Measurements from ENCODE around the gene NAXE.
"Not testable (repeated sequence)": the region's sequence is repeated elsewhere in the genome, so short reads cannot be mapped to it uniquely, and the experiment has no call there.

The NAXE gene

DNA sequence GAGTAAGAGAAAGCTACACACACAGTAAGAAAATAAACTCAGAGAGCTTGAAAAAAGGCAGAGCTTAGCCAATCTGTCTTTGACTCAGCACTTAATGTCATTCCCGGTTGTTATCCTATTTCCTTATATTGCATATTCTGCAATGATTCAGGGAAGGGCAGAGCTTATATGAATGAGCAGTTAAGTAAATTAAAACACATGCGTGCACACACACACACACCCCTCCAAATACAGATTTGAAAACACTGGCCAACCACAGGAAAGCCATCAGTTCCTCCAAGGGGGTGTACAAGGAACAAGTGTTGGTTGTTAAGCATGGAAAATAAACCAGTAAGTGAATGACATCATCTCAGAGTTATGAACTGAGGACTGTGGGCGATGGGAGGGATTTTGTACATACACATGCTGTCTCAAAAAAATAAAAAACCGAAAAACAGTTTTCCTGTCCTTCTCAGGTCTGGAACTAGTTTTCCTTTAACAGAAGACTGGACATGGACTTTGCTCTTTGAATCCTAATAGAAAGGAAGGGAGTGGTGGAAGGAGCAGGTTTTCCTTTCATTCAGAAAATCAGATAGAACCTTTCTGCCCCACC lies 20.2 kb upstream of the NAXE start:
- DNase-seq (ENCODE audit: low spot score): no peak

DNA sequence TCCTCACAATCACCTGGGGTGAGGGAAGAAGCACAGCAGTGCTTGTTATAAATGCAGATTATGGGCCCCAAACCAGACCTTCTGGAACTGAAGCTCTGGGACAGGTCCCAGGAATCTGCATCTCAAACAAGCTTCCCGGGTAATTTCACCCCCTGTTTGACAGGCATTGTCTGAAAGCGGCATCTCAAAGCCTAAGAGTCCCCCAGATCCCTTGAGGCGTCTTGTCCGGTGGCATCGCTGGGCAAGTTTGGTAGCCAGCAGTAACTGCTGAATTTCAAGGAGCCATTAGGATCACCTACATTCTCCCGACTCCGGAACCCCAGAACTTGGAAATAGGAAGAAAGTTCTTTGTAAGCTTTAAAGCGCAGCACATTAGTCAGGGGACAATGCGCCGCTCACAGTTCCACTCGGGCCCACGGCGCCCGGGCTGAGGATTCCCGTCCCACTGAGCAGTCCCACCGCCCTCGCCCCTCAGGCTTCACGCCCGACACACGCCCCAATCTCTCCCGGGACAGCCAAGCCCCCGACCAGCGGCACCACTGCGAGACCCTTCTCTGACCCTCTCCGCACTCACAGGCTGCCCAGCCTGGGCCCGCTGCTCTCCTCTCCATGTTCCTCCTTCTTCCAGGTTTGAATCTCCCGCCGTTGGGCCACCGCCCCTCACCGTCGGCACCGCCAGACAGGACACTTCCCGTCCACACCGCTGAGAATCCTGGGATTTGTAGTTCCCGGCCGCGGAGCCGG lies 19.5 kb upstream of the NAXE start, which contains the start of gene IQGAP3:
Gene IQGAP3 (minus strand): TSS at position 647 of the 744 bp plus-strand sequence. CDS start 36 bp downstream, at position 611.
- peak; percentile 75 for DNase-seq (ENCODE audit: low spot score)

DNA sequence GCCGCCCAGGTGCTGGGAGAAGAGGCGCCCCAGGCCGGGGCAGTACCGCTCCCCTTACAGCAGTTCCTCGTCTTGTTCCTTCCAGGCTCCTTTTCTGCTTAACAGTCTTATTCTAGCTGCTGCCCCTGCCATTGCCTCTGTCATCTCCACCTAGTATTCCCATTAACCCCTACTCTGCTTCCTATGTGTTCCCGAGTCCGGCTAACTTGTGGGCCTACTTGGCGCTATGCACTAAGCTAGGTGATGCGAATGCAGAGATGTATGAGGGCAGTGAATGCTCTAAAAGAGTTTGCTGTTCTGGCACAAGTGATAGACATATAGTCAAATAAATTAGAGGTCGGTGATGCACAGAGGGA lies 18.9 kb upstream of the NAXE start:
- DNase-seq (ENCODE audit: low spot score): no peak

DNA sequence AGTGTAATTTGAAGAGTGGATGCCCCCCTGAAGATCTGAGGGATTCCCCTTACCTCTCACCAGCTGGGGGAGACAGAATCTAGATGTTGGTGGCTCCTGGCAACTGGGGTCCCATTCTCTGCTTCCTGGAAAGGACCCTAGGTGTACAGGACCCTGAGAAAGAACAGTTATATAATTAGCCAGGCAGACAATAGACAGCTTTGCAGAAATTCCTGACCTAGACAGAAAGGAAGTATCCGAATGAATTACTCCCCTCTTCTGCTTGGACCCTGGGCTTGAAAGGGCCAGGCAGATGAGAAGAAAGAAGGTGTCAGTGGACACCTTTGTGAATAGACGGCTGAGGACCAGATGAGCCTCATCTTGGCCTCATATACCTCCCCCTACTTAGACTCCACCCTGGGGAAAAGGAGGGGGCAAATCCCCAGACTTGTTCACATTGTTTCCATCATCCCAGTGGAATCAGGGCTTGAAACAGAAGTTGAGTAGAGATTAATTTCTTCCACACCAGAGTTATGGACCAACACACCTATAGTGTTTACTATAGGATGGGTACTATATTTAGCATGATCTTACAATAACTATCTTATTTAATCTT lies 17.4 kb upstream of the NAXE start:
- DNase-seq (ENCODE audit: low spot score): no peak

DNA sequence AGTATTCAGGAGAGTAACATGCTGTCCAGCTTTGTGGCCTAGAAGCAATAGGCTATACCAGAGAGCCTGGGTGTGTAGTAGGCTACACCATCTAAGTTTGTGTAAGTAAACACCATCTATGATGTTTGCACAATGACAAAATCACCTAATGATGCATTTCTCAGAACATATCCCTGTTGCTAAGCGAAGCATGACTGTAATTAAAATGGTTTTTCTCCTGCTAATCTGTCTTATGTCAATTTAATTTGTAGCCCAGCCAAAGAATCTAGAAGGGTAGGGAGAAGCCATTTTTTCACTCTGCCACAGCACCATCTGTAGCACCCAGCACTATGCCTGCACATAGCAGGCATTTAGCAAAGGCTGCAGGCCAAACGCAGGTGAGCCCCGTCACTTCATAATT lies 14.0 kb upstream of the NAXE start:
- DNase-seq (ENCODE audit: low spot score): no peak

DNA sequence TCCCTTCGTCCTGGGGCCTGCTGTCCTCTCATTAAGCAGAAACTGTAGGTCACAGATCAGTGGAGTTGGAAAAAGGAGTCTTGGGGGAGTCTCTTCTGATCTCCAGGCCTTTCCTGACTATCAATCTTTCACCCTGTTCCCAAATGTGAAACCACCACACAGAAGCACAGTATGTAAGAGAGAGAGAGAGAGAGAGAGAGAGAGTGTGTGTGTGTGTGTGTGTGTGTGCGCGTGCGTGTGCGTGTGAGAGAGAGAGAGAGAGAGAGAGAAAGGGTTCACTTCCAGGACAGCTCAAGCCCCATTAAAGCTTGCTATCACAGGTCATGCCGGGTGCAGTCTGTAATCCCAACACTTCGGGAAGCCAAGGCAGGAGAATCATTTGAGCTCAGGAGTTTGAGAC lies 13.5 kb upstream of the NAXE start:
- no peak for DNase-seq (ENCODE audit: low spot score)

DNA sequence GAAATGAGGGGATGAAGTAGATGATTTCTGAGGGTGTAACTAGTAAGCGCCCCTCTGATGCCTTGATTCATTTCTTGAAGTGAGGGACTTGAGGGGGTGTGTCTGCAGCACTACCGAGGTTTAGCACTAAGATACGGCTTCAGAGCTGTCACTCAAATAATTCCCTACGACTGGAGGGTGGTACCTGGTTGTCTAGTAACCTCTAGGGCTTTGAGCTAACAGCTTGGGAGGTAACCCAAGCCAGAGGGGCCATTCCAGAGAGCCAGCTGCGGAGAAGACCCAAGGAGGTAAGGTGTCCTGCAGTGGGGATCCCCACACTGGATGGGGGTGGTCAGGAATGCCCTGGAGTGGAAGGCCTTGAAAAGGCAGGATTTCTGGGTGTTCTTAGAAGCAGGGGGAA lies 12.1 kb upstream of the NAXE start, which contains the start of gene TTC24:
Gene TTC24 (plus strand): TSS at position 252 of the 400 bp plus-strand sequence. CDS start 1,642 bp downstream, outside the sequence.
- DNase-seq (ENCODE audit: low spot score): no peak

DNA sequence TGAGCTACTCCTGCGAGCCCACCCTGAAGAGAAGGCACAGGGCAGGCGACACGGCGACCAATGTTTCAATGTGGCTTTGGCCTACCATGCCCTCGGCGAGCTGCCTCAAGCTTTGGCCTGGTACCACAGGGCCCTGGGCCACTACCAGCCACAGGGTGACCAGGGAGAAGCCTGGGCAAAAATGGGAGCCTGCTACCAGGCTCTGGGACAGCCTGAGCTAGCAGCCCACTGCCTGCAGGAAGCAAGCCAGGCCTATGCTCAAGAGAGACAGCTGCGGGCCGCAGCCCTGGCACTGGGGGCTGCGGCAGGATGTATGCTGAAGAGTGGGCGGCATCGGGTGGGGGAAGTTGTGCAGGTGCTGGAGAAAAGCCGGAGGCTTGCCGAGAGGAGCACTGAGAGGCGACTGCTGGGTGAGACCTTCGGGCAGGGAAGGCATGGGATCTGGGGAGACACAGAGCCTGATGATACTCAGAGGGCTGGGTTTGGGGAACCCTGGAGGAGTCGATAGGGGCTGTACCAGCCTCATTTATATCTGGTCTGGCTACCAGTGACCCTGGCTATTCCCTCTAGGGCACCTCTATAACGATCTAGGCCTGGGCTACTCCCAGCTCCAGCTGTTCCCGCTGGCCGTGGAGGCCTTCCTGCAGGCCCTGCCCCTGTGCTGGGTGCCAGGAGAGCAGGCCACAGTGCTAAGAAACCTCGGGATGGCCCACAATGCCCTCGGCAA lies 9.8 kb upstream of the NAXE start:
- peak; percentile 10 for DNase-seq (ENCODE audit: low spot score)

DNA sequence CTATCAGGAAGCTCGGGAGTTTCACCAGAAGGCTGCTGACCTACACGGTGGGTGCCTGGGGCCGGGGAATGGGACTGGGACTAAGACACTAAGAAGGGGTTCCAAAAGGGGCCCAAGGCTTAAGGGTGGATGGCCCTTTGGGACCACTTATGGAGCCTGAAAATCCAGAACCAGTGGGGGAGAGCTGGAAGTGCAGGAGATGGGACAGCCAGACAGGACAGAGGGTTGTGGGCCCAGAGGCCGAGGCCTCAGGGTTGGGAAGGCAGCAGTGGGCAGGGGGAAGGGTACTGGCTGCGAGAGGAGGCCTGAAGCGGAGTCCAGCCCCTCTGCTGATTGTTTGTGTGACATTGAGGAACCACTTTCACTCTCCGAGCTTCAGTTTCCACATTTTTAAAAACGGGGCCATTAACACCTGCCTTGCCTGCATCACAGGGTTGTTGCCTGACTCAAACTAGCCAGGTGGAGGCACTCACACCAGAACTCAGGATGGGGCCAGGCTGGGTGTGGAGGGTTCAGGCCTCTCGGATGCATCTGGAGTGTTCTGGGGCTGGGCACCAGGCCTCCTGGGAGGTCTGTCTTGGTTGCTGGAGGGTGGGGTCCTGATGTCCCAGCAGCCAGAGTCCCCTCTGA lies 9.1 kb upstream of the NAXE start:
- peak; percentile 19 for DNase-seq (ENCODE audit: low spot score)

DNA sequence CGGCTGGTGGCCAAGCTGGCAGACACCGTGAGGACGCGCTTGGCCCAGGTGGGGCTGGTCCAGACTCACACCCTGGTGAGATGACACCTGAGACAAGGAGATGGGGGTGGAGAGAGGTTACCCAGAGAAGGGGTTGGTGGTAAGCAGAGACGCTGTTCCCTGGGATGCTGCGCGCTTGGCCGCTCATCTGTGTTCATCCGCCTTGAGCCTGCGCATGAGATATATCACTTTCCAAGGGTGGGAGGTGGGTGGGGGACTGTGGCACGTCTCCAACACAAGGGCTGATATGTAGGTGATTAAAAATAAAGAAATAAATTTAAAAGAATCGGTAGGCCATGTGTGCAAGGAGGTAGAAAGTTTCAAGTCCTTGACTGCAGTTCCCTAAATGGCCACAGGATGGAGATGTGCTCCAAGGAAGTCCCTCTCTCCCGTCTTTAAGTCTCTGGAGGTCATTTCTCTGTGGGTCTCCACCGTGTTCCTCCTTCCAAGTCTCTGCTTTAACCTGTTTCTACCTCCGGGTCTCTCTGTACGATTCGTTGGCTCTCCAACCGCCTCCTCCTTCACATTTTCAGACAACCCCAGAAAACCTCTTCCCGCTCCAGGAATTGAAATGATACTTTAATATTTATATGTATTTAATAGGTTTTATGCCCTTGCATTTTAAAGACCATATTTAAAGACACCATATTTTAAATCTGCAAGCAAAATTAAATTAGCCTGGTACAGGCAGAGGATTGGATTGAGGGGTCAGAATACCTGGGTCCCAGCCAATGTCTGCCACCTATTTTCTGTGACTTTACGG lies 7.6 kb upstream of the NAXE start:
- DNase-seq (ENCODE audit: low spot score): peak; percentile 84

DNA sequence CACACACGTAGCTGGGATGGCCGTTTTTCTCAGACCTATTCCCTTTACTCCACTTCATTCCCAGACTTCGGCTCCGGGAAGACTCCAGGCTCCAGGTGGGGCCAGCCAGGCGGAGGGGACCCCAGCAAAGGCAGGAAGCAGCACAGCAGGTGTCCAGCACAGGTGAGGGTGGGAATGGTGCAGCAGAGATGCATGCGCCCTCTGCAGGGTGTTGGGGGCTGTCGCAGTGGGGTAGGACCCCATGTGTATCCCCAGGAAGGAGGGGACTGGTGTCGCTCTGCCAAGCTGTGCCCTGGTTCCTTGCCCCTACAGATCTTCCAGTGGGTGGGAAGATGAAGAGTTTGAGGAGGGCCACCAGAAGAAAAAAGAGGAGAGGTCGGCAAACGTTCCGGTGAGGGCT lies 6.8 kb upstream of the NAXE start:
- no peak for DNase-seq (ENCODE audit: low spot score)

DNA sequence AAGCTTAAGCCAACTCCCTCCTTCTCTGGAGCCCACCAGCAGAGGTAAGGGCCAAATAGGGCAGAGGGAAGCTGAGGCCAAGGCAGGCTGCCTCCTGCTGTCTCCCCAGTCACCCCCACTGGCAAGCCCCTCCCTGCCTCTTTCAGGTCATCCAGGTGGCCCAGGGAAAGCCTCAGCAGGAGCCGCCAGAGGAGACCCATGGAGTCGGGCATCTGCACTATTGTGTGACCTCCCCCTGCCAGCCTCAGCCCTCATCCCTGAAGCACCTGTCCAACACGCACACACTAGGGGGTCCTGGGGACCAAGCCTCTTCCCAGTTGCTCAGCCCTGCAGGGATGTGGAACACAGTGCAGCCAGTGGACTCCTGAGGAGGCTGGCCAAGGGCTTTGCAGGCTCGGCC lies 5.3 kb upstream of the NAXE start:
- no peak for DNase-seq (ENCODE audit: low spot score)

DNA sequence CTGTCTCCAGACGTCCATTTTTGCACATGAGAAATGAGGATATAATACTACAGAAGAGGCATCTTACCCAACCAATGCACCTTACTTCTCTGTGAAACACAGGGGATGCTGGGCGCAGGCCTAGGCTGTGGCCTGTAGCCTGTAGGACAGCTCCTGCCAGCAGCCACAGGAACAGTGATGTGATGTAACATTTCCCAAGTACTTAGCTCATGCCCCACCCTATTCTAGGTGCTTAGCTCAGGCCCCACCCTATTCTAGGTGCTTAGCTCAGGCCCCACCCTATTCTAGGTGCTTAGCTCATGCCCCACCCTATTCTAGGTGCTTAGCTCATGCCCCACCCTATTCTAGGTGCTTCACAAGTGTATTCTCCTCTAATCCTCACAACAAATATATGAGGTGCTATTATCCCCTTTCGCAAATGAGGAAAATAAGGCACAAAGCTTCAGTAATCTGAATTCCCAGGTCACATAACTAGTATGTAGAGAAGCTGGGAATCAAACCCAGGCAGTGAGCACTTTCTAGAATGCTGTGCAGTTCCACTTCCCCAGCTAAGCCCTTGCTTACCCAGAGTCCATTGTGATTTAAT lies 4.6 kb upstream of the NAXE start:
- no peak for DNase-seq (ENCODE audit: low spot score)

DNA sequence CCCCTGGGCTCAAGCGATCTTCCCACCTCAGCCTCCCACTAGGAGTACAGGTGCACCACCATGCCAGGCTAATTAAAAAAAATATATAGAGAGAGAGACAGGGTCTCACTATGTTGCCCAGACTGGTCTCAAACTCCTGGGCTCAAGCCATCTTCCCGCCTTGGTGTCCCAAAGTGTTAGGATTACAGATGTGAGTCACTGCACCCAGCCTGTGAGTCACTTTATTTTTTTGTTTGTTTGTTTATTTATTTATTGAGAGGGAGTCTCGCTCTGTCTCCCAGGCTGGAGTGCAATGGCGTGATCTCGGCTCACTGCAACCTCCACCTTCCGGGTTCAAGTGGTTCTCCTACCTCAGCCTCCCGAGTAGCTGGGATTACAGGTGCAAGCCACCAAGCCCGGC lies 3.6 kb upstream of the NAXE start:
- DNase-seq (ENCODE audit: low spot score): not testable (repeated sequence)

DNA sequence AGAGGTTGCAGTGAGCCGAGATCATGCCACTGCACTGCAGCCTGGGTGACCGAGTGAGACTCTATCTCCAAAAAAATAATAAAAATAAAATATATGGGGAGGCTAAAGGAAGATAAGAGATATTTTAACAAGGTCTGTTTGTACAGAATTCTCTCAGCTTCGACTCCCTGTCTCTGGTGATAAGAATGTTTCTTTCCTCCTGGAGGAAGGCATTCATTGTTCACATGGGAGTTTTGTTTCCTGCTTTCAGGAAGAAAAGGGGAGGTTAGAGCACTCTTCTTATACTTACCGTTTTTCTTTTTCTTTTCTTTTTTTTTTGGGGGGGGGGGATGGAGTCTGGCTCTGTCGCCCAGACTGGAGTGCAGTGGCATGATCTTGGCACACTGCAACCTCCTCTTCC lies 2.0 kb upstream of the NAXE start:
- no peak for DNase-seq (ENCODE audit: low spot score)

DNA sequence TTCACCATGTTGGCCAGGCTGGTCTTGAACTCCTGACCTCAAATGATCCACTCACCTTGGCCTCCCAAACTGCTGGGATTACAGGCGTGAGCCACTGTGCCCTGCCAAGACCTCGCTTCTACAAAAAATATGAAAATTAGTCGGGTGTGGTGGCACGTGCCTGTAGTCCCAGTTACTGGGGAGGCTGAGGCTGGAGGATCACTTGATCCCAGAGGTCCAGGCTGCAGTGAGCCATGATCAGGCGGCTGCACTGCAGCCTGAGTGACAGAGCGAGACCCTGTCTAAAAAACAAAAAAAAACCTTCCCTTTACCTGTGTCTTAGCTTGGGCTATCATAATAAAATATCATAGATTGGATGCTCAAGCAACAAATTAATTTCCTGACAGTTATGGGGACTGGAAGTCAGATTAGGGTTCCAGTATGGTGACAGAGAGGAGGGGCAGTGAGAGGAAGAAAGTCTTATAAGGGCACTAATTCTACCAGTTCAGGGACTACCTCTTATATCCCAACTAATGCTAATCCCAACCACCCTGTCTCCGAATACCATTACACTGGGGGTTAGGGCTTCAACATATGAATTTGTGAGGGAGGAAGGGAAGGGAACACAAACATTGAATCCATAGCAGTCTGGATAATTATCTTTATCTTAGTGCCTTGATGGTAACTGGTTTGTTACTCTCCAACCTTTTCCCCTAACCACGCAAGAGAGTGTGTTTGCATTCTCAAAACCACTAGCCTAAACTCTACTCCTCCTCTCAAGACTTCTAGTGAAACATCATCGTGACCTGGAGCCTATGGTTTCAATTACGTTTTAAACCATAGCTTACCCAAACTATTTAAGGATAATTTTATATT lies 1.0 kb upstream of the NAXE start:
- DNase-seq (ENCODE audit: low spot score): no peak

DNA sequence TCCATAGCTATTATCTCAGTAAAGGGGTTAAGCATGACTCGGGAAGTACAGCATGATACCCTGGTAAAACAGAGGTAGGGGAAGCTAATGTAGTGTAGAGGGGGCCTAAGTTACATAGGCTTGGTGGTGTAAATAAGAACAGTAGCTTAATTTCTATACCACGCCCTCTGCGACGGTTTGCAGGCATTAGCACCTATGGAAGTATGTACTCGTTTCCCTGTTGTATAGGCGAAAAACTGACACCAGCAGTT lies 470 bp upstream of the NAXE start:
- peak; percentile 2 for DNase-seq (ENCODE audit: low spot score)

DNA sequence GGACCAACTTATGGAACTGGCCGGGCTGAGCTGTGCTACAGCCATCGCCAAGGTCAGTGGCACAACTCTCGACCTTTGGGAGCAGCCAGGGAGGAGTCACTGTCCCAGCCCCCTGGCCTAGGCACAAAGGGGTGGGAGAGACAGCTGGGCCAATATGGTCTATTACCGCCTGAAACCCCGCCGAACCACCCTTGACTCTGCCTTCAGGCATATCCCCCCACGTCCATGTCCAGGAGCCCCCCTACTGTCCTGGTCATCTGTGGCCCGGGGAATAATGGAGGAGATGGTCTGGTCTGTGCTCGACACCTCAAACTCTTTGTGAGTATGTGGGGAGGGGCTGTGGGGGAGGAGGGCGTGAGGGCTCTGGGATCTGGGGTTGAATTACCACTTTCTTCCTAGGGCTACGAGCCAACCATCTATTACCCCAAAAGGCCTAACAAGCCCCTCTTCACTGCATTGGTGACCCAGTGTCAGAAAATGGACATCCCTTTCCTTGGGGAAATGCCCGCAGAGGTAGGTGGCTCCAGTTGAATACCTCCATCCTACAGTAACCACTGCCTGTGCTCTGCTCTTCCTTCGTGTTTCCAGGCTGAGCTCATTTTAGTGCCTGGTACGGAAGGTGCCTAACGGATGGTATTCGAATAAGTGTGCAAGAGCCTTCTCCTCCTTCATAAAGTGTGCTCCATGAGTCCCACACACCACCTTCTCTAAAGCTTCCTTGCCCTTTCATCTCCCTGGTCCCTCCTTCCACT lies 758 bp downstream of the NAXE start:
- no peak for DNase-seq (ENCODE audit: low spot score)

DNA sequence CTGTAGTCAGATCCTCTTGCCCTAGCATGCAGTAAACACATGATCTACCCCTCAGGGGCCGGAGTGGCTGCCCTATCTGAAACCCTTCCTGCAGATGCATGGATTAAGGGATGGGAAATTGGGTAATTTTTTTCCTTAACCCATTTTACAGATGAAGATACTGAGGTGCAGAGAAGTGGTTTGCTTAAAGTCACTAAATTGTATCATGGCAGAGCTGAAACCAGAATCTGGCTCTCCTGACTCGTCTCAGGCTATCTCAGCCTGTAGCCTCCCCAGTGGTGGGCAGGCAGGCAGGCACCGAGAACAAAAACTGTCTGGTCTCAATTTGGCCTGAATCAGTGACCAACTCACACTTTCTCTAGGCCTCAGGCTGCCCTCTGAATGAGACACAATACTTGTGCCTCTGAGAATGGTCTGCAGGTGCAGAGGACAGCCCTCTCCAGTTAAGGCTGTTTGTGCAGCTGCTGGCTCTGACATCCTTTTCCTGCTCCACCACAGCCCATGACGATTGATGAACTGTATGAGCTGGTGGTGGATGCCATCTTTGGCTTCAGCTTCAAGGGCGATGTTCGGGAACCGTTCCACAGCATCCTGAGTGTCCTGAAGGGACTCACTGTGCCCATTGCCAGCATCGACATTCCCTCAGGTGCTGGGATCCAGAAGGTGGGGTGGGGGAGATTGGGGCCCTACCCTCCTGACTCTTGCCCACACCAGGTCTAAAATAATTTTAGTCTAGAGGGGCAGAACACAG lies 1.5 kb downstream of the NAXE start:
- no peak for DNase-seq (ENCODE audit: low spot score)

Measured in CD4-positive, alpha-beta T cell treated with Interleukin-2 at 100 ng/mL for 4 hours (primary cell).